GM19099 (cell line): ENCODE results near the gene KCNAB1.

Experiments
- POLR2A ChIP-seq: IDR thresholded peaks from 3 replicates; pipeline ENCODE4 v1.6.1; 2011; ENCODE audit warnings: low read depth; ENCODE audit not compliant: insufficient read length; ENCODE audit errors: extremely low read depth

Gene KCNAB1

GRCh38 chr3:156140001-156140595, 19.7 kb downstream of the KCNAB1 start:
- no peak for TF ChIP-seq POLR2A

- TF ChIP-seq POLR2A: no peak
These were observed 22.3 kb downstream of the KCNAB1 start for GRCh38 chr3:156142702-156143101.

- no peak for TF ChIP-seq POLR2A
These were observed 22.8 kb downstream of the KCNAB1 start for GRCh38 chr3:156143136-156143535.

- no peak for TF ChIP-seq POLR2A
These were observed 23.7 kb downstream of the KCNAB1 start for GRCh38 chr3:156144060-156144459.

- no peak for TF ChIP-seq POLR2A
These were observed 25.5 kb downstream of the KCNAB1 start for GRCh38 chr3:156145866-156146265.

GRCh38 chr3:156148345-156148945, 28.1 kb downstream of the KCNAB1 start:
- TF ChIP-seq POLR2A: no peak

GRCh38 chr3:156148946-156149381, 28.6 kb downstream of the KCNAB1 start:
- TF ChIP-seq POLR2A: no peak

- no peak for TF ChIP-seq POLR2A
These were observed 29.5 kb downstream of the KCNAB1 start for GRCh38 chr3:156149876-156150275.

GRCh38 chr3:156150434-156151066, 30.2 kb downstream of the KCNAB1 start:
- TF ChIP-seq POLR2A: no peak

GRCh38 chr3:156151824-156152428, 31.5 kb downstream of the KCNAB1 start:
- TF ChIP-seq POLR2A: no peak

- no peak for TF ChIP-seq POLR2A
These were observed 38.4 kb downstream of the KCNAB1 start for GRCh38 chr3:156158656-156159295.

- TF ChIP-seq POLR2A: no peak
These were observed 40.3 kb downstream of the KCNAB1 start for GRCh38 chr3:156160647-156161046.

GRCh38 chr3:156161172-156161571, 40.8 kb downstream of the KCNAB1 start:
- TF ChIP-seq POLR2A: no peak

- no peak for TF ChIP-seq POLR2A
These were observed 43.5 kb downstream of the KCNAB1 start for GRCh38 chr3:156163848-156164247.

GRCh38 chr3:156166808-156167207, 46.4 kb downstream of the KCNAB1 start:
- TF ChIP-seq POLR2A: no peak

GRCh38 chr3:156170571-156170970, 50.2 kb downstream of the KCNAB1 start:
- TF ChIP-seq POLR2A: no peak
